ENCODE results near the gene RFX3. TPM values are rescaled to one million over a fixed set of nuclear protein-coding genes. Genes with fewer than 3 reads are reported as not detected.

RFX3 gene
- total RNA-seq, 4 donors from 2014 or later, result 2.1 to 11.5 (median 7.3) TPM

DNA sequence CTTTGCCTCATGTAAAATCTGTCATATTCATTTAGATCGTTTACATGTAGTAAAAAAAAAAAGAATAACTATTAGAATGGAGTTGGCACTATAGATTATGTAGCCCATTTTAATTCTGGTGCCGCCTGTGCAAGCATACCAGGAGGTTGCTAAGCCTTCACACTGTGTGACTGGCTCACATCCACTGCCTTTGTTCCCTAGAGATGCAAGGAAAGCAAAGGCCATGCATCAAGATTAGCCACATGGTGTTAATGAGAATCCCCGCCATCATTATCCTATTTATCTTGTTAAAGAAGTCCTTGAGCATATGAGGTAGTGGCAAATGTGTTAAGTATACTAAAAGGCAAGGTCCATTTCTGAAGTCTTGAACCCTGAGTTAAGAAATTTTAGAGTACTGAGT is 279.6 kb downstream of the RFX3 start:
- Histone ChIP-seq H3K27me3 (no peaks in the 10 kb centered on the region), H3K4me1 (no peaks in the 10 kb centered on the region), H3K36me3 (peaks cover 0 to 5% of the 10 kb centered on the region in 2 donors), H3K9me3 (no peaks in the 10 kb centered on the region), H3K27ac (no peak overlapping the region), H3K4me3 (no peak overlapping the region)
- no peak for ATAC-seq
- TF ChIP-seq POLR2A (IDR thresholded peaks at IDR 0.05), result no peak
- TF ChIP-seq, protein P1, sequence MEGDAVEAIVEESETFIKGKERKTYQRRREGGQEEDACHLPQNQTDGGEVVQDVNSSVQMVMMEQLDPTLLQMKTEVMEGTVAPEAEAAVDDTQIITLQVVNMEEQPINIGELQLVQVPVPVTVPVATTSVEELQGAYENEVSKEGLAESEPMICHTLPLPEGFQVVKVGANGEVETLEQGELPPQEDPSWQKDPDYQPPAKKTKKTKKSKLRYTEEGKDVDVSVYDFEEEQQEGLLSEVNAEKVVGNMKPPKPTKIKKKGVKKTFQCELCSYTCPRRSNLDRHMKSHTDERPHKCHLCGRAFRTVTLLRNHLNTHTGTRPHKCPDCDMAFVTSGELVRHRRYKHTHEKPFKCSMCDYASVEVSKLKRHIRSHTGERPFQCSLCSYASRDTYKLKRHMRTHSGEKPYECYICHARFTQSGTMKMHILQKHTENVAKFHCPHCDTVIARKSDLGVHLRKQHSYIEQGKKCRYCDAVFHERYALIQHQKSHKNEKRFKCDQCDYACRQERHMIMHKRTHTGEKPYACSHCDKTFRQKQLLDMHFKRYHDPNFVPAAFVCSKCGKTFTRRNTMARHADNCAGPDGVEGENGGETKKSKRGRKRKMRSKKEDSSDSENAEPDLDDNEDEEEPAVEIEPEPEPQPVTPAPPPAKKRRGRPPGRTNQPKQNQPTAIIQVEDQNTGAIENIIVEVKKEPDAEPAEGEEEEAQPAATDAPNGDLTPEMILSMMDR (IDR thresholded peaks at IDR 0.05 in 4 of 5, conservative IDR thresholded peaks at IDR 0.05 in 1 of 5), result no peak
- no peak for DNase-seq
- intact Hi-C loops (cut with DNase I; ENCODE audit: low total_unique reads), result no loop called here
- in situ Hi-C loops (cut with MboI; ENCODE audit: low sequenced_read_pairs in 4 of 4), result loop anchor here in 1 of 4 donors (25.0 kb wide), 3 partner anchors 191 to 416 kb away; partner anchors contain the start of gene RFX3

DNA sequence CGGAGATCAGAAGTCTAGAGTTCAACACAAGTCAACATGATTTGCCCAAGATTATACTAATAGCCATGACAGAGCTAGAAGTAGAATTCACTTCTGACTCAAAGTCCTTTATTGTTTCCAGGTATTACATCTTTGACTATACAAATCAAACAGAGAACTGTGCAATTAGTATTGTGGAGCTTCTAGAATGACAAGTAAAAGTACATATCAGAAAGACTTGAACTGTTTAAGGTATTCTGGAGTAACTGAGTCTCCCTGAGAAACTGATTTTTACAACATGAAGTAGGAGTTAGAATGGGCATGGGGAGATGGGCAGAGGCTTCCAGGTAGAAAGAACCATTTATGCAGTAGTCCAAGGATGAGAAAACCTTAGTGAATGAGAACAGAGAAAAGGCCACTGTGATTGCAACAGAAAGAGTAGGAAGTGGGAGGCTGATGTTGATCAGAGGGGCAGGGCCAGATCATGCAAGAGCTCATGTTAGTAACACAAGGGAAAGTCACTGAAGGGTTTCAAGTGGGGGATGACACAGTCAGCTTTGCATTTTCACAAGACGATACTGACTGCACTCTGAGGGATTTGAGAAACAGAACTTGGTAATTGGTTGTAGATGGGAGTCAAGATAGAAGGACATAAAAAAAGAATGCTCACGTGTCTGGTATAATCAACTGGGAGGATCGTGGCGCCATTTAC is 280.7 kb downstream of the RFX3 start:
- H3K36me3 ChIP-seq, result peaks cover 0 to 5% of the 10 kb centered on the region in 2 donors
- DNase-seq (no peak), ATAC-seq (no peak)
- no peak overlapping the region for H3K27ac ChIP-seq
- in situ Hi-C loops (cut with MboI; ENCODE audit: low sequenced_read_pairs in 4 of 4), result loop anchor here in 1 of 4 donors (25.0 kb wide), 3 partner anchors 192 to 417 kb away; partner anchors contain the start of gene RFX3
- TF ChIP-seq, protein P1 (IDR thresholded peaks at IDR 0.05 in 4 of 5, conservative IDR thresholded peaks at IDR 0.05 in 1 of 5), result no peak
- H3K27me3 ChIP-seq, result no peaks in the 10 kb centered on the region
- H3K4me1 ChIP-seq, result no peaks in the 10 kb centered on the region
- intact Hi-C loops (cut with DNase I; ENCODE audit: low total_unique reads), result no loop called here
- H3K9me3 ChIP-seq, result no peaks in the 10 kb centered on the region
- no peak overlapping the region for H3K4me3 ChIP-seq

DNA sequence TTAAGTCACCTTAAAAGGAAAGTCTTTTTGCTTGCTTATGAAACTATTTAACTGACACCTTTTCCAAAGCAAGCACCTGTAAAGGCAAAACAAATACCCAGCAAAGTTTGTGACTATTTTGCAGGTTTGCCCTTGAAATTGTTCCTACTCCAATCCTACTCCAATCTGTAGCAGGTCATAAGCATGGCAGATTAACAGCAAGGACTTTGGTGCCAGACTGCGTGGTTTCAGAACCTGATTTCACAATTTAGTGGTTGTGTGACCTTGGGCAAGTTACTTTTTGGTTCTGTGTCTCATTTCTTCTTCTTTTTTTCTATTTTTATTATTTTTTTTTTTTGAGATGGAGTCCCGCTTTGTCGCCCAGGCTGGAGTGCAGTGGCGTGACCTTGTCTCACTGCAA is 282.1 kb downstream of the RFX3 start:
- Histone ChIP-seq H3K9me3 (no peaks in the 10 kb centered on the region), H3K4me1 (no peaks in the 10 kb centered on the region), H3K27ac (no peak overlapping the region), H3K27me3 (no peaks in the 10 kb centered on the region), H3K36me3 (peaks cover 0 to 5% of the 10 kb centered on the region in 2 donors), H3K4me3 (no peak overlapping the region)
- ATAC-seq, result no peak
- in situ Hi-C loops (cut with MboI; ENCODE audit: low sequenced_read_pairs in 4 of 4), result loop anchor here in 1 of 4 donors (25.0 kb wide), 3 partner anchors 194 to 419 kb away; partner anchors contain the start of gene RFX3
- DNase-seq, result no peak
- intact Hi-C loops (cut with DNase I; ENCODE audit: low total_unique reads), result no loop called here
- TF ChIP-seq POLR2A (IDR thresholded peaks at IDR 0.05), result no peak
- TF ChIP-seq, protein P1 (IDR thresholded peaks at IDR 0.05 in 4 of 5, conservative IDR thresholded peaks at IDR 0.05 in 1 of 5), result no peak

DNA sequence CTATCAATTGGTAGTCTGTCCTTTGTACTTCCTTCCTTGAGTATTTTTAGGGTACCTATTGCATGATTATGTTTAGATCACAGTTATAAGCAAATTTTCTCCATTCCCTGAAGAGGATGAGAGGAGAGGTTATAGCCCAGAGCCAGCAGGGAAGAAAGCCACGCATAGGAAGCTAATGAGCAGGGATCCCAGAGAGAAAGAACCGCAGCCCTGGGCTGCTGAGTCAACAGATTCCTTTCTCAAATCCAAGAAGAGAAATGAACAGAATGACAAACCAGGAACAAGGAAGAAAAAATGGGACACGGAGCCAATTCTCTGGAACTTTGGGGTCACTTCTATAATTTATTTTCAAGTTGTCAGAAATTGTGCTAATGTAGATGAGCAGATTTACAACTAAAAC is 284.5 kb downstream of the RFX3 start:
- in situ Hi-C loops (cut with MboI; ENCODE audit: low sequenced_read_pairs in 4 of 4) (loop anchor here in 1 of 4 donors (25.0 kb wide), 3 partner anchors 196 to 421 kb away; partner anchors contain the start of gene RFX3), intact Hi-C loops (cut with DNase I; ENCODE audit: low total_unique reads) (loop anchor here (2.0 kb wide), 1 partner anchor 200 kb away; no protein-coding TSS in a partner anchor)
- no peak for ATAC-seq

More for the DNA sequence above, 284.5 kb downstream of the RFX3 start:
- no peaks in the 10 kb centered on the region for H3K4me1 ChIP-seq
- peaks cover 0 to 5% of the 10 kb centered on the region in 2 donors for H3K36me3 ChIP-seq
- no peak for DNase-seq
- no peaks in the 10 kb centered on the region for H3K9me3 ChIP-seq
- H3K27ac ChIP-seq, result no peak overlapping the region
- TF ChIP-seq, protein P1 (IDR thresholded peaks at IDR 0.05 in 4 of 5, conservative IDR thresholded peaks at IDR 0.05 in 1 of 5), result no peak
- TF ChIP-seq POLR2A (IDR thresholded peaks at IDR 0.05), result no peak
- H3K27me3 ChIP-seq, result no peaks in the 10 kb centered on the region
- H3K4me3 ChIP-seq, result no peak overlapping the region

Measured in gastrocnemius medialis (tissue), 4 donors.